IPS-20b (cell line): ENCODE results near the gene DENND1A.

Experiments used
- H3K27ac ChIP-seq: one replicate; pipeline ENCODE4 v1.5.1; 2013; ENCODE audit warnings: low read length
- H3K27me3 ChIP-seq: 2 replicates; pipeline ENCODE4 v1.6.1; 2013; ENCODE audit warnings: mild to moderate bottlenecking, low read length, inconsistent platforms; ENCODE audit not compliant: insufficient read depth
- H3K36me3 ChIP-seq: 2 replicates; pipeline ENCODE4 v1.6.1; 2013; ENCODE audit warnings: low read depth, mild to moderate bottlenecking, inconsistent platforms, low read length, moderate library complexity; ENCODE audit not compliant: insufficient read depth
- H3K4me1 ChIP-seq: 2 replicates; pipeline ENCODE4 v1.6.1; 2013; ENCODE audit warnings: mild to moderate bottlenecking, control low read depth, inconsistent platforms, low read length, moderate library complexity; ENCODE audit not compliant: insufficient read depth
- H3K4me3 ChIP-seq: 2 replicates; pipeline ENCODE4 v1.5.1; 2013; ENCODE audit warnings: mild to moderate bottlenecking, low read length, inconsistent platforms
- H3K9ac ChIP-seq: 2 replicates; pipeline ENCODE4 v1.6.1; 2013; ENCODE audit warnings: low read depth, mild to moderate bottlenecking, inconsistent platforms, low read length, moderate library complexity
- H3K9me3 ChIP-seq: 2 replicates; pipeline ENCODE4 v1.6.1; 2013; ENCODE audit warnings: mild to moderate bottlenecking, low read depth, low read length, inconsistent platforms; ENCODE audit not compliant: insufficient read depth

Gene DENND1A

DNA sequence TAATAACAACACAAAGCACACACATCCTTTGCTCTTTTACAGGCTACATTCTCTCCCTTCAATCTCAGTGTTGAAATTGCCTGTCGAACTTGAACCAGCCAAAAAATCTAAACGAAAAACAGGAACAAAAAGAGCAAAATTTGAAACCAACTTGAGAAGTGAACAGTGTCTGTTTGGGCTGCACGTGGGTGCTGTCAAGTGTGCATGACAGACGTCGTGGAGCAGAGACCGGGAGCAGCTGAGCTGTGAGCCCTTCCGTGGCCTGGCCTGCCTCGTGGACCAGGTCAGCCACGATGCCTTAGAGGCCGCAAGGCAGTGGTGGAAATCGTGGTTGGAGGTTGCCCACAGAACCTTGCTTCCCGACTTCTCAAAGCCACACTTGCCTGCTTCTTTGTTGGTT is 34.8 kb upstream of the DENND1A start:
- no peaks in the 10 kb centered on the region; the same call in 1 of the 2 replicates for H3K27me3 ChIP-seq
- H3K36me3 ChIP-seq, result no peaks in the 10 kb centered on the region
- no peak overlapping the region for H3K9ac ChIP-seq
- H3K4me3 ChIP-seq, result no peak overlapping the region
- H3K9me3 ChIP-seq, result no peaks in the 10 kb centered on the region
- no peaks in the 10 kb centered on the region for H3K4me1 ChIP-seq
- no peak overlapping the region for H3K27ac ChIP-seq

DNA sequence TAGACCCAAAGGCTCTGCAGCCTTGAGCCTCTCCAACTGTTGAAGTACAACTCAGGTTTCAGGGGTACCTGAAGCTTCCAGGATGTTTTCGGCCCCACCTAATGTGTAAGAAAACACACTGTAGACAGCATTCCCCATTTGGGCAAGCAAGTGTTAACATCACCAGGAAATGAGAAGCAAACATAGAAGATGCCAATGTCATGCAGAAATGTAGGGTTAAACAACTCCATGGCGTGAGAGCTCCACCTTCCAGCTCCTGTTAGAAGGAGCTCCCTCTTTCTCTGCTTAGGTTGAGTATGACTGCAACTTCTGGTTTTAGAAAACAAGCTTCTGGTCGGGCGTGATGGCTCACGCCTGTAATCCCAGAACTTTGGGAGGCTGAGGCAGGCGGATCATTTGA is 31.0 kb upstream of the DENND1A start:
- Histone ChIP-seq H3K4me1 (no peaks in the 10 kb centered on the region), H3K27me3 (no peaks in the 10 kb centered on the region; the same call in 1 of the 2 replicates), H3K27ac (no peak overlapping the region), H3K9me3 (no peaks in the 10 kb centered on the region), H3K36me3 (no peaks in the 10 kb centered on the region), H3K4me3 (no peak overlapping the region), H3K9ac (no peak overlapping the region)

DNA sequence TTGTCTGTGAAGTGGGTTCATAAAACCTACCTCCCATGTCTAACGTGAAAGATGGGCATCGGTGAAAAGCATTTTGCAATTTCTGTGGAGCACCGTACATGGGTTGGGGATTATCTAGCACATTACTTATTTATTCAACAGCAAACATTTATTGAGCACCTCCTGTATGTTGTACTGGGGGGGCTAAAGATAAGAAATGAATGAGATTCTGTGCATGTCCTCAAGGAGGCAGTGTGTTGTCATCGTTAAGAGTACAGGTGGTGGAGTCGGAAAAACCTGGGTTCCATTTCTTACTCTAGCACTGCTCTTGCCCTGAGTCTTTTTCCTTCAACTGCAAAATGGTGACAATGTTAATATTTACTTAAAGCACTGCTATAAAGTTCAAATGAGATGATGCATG is 30.4 kb upstream of the DENND1A start:
- H3K27me3 ChIP-seq, result no peaks in the 10 kb centered on the region; the same call in 1 of the 2 replicates
- no peaks in the 10 kb centered on the region for H3K9me3 ChIP-seq
- H3K27ac ChIP-seq, result no peak overlapping the region
- no peak overlapping the region for H3K9ac ChIP-seq
- no peak overlapping the region for H3K4me3 ChIP-seq
- no peaks in the 10 kb centered on the region for H3K4me1 ChIP-seq
- no peaks in the 10 kb centered on the region for H3K36me3 ChIP-seq

DNA sequence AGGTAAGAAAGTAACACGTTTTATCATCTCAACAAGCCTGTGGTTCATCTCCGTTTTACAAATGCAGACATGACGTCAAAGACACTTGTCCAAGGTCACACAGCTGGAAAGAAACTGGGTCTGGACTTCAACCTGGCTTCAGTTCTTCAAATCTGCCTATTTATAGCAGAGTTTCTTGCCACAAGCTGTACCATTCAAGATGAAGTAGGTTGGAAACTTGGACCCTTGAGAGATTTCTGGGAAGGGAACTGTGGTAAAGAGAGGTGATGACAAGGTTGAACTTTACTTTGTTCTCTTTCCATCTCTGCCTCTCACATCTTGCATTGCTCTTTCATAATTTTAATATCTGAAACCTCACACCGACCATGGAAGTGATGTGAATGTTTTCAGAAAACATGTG is 29.9 kb upstream of the DENND1A start:
- no peaks in the 10 kb centered on the region; the same call in 1 of the 2 replicates for H3K4me1 ChIP-seq
- no peaks in the 10 kb centered on the region for H3K36me3 ChIP-seq
- H3K4me3 ChIP-seq, result no peak overlapping the region
- no peak overlapping the region for H3K27ac ChIP-seq
- H3K9me3 ChIP-seq, result no peaks in the 10 kb centered on the region
- H3K27me3 ChIP-seq, result no peaks in the 10 kb centered on the region
- H3K9ac ChIP-seq, result no peak overlapping the region

DNA sequence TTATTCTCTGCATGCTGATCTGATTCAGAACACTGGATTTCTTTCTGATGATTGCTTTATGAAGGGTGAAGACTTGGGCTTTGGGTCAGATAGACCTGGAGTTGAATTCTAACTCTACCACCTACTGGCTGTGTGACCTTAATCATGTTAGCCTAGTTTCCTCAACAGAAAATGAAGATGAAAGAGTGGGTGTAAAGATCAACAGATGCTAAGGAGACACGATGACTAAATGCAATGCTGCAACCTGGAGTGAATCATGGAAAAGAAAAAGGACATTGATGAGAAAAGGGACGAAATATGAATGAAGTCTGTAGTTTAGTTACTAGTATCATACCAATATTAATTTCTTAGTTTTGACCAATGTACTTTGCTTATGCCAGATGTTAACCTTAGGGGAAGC is 27.8 kb upstream of the DENND1A start:
- Histone ChIP-seq H3K4me3 (no peak overlapping the region), H3K36me3 (no peaks in the 10 kb centered on the region), H3K4me1 (no peaks in the 10 kb centered on the region; the same call in 1 of the 2 replicates), H3K27ac (no peak overlapping the region), H3K9ac (no peak overlapping the region), H3K9me3 (no peaks in the 10 kb centered on the region), H3K27me3 (no peaks in the 10 kb centered on the region)

DNA sequence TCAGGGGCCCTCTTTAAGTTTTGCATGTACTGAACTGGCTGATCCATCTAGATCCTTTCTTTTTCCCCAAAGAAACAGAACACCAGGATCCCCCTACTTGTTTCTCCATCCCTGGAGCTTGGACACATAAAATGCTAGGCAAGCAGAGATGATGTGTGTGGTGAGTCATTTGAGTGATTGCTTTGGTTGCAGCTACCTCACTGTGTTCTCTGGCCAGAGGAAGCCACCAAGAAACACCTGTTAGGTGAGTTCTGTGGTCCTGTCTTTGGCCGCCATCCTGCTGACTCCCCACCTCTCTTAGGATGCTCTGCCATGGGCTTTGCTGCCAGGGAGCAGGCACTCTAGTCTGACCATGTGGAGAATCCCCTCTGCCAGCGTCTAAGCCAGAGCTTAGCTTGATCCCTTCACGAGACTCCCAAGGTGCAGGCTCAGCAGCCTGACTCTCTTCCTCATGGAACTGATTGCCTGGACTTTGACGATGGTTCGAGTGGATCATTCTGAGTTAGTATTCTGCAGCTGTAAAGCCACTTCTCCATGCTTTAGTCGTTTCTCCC is 27.3 kb upstream of the DENND1A start:
- Histone ChIP-seq H3K9me3 (no peaks in the 10 kb centered on the region), H3K9ac (no peak overlapping the region), H3K4me1 (no peaks in the 10 kb centered on the region; the same call in 1 of the 2 replicates), H3K4me3 (no peak overlapping the region), H3K36me3 (no peaks in the 10 kb centered on the region), H3K27ac (no peak overlapping the region), H3K27me3 (no peaks in the 10 kb centered on the region)

DNA sequence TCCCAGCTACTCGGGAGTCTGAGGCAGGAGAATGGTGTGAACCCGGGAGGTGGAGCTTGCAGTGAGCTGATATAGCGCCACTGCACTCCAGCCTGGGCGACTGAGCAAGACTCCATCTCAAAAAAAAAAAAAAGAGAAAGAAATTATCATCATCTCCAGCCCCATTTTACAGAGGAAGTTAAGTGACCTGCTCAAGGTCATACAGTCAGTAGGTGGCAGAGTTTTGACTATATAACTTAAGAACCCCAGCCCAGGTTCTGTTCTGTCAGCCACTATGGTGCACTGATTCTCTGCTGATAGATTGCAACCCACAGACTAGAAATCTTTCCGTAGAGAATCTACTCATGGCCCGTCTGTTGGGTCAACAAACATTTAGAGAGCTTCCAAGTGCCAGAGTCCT is 25.7 kb upstream of the DENND1A start:
- no peaks in the 10 kb centered on the region for H3K27me3 ChIP-seq
- H3K27ac ChIP-seq, result no peak overlapping the region
- H3K36me3 ChIP-seq, result no peaks in the 10 kb centered on the region

DNA sequence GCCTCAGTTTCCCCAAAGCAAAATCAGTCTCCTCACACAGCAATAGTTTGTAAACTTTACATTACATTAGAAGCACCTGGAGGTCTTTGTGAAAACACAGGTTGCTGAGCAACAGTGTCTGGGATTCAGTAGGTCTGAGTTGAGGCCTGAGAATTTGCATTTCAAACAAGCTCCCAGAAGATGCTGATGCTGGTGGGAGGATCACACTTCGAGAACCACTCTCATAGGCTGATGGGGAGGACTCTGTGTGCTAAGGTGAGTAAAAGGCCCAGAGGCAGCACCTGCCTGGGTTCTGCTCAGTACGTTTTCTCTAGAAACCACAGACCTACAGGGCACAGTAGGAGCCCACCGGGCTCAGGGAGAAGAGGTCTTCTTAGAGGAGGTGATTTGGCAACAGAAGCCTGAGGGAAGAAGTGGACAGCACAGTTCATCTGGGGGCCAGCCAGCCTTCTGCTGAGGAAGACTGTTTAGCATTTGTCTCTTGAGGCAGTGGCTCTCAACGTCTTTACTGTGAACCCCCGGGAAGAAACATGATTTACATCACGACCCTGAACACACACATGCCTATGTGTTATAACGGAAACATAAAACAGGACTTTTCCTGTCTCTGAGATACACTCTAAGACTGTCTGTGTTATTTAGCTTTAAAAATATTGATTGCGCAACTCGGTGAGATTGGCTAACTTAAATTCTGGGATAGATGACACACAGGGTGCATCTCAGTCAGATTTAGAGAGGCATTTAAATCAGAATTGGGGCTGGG is 24.8 kb upstream of the DENND1A start:
- Histone ChIP-seq H3K27ac (no peak overlapping the region), H3K9me3 (no peaks in the 10 kb centered on the region), H3K9ac (no peak overlapping the region), H3K27me3 (no peaks in the 10 kb centered on the region), H3K4me1 (no peaks in the 10 kb centered on the region; the same call in 1 of the 2 replicates), H3K4me3 (no peak overlapping the region), H3K36me3 (no peaks in the 10 kb centered on the region)

More for the DNA sequence above, 25.7 kb upstream of the DENND1A start:
- H3K4me1 ChIP-seq, result no peaks in the 10 kb centered on the region; the same call in 1 of the 2 replicates
- no peak overlapping the region for H3K4me3 ChIP-seq
- H3K9me3 ChIP-seq, result no peaks in the 10 kb centered on the region
- H3K9ac ChIP-seq, result no peak overlapping the region

DNA sequence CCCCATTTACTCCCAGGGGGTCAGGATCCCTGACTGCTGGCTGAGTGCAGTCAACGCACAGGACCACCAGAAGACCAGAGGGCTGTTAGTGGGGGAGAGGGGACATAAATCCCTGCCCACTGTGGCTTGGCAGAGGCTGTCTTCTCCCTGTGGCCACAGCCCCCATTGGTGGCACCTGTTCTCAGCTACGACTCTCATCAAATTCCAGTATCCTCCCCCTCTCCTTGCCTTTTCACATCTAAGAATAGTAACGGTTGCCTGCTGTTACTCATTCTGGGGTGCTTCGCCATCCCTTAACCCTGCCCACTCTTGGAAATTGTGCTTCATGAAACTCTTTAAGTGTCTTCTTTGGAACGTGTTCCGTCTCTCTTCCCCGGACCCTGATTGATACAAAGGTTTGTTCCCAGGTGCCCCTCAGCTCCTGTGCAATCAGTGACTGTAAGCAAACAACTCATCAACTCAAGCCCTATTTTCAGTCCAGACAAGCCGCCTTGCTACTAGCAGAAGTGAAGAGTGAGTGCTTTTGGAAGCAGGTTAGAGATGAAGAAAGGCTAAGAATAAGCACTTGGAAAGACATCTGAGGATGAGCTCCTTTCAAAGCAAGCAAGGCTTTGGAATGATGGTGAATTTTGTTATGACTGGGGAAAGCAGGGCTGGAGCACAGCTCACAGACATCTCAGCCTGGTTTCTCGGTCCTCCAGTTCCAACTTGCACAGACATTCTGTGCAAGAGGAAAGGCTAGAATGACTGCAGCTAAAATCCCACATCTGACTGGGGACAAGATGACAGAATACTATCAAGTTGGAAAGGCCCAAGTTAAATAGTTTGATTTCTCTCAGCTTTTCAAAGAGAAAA is 22.9 kb upstream of the DENND1A start:
- H3K36me3 ChIP-seq, result no peaks in the 10 kb centered on the region
- H3K27me3 ChIP-seq, result no peaks in the 10 kb centered on the region
- H3K4me1 ChIP-seq, result no peaks in the 10 kb centered on the region; the same call in 1 of the 2 replicates
- H3K27ac ChIP-seq, result no peak overlapping the region
- no peak overlapping the region for H3K4me3 ChIP-seq
- no peaks in the 10 kb centered on the region for H3K9me3 ChIP-seq
- no peak overlapping the region for H3K9ac ChIP-seq

DNA sequence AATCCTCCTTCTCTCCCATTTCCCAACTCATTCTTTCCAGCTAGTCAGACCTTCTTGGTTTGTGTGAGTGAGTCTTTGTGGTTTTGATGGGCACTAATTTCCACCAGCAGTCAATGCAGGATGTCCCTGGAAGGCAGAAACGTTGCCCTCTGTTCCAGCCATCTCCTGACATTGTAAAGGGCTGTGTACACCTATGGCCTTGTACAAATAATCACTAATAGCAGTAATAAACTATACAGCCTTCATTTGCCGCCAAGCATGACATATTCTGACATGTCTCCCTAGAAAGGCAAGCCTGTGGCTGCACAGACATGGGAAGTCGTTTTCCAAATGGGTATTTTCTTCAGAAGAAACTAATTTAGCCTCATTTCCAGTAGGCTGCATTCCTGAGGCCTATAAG is 18.4 kb upstream of the DENND1A start:
- H3K36me3 ChIP-seq, result no peaks in the 10 kb centered on the region
- no peak overlapping the region for H3K9ac ChIP-seq
- no peak overlapping the region for H3K4me3 ChIP-seq
- no peaks in the 10 kb centered on the region for H3K27me3 ChIP-seq
- H3K4me1 ChIP-seq, result no peaks in the 10 kb centered on the region
- H3K9me3 ChIP-seq, result no peaks in the 10 kb centered on the region
- H3K27ac ChIP-seq, result no peak overlapping the region

DNA sequence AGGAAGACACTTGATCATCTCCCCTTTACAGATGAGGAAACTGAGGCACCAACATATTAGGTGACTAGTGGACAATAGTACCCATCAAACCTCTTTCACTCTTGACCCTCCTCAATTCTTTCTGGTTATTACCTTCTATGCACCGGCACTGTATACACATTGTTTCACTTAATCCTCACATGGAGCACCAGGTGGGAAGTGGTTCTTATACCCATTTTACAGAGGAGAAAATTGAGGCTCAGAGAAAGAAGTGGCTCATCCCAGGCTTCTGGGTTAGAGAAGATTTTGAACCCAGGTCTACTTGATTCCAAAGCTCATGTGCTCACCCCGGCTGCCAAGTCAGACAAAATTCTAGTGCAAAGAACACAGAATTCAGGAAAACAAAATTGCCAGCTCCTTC is 17.4 kb upstream of the DENND1A start:
- no peaks in the 10 kb centered on the region for H3K27me3 ChIP-seq
- no peaks in the 10 kb centered on the region for H3K36me3 ChIP-seq
- no peak overlapping the region for H3K27ac ChIP-seq
- H3K4me3 ChIP-seq, result no peak overlapping the region
- no peaks in the 10 kb centered on the region for H3K9me3 ChIP-seq
- no peaks in the 10 kb centered on the region for H3K4me1 ChIP-seq
- H3K9ac ChIP-seq, result no peak overlapping the region
